K562 (cell line): ENCODE results near the gene MED20.

Experiments used
- FOXK2 ChIP-seq, 2 experiments: fragments of 450-650 bp; IDR thresholded peaks in 1 of 2; conservative IDR thresholded peaks in 1 of 2; 2 replicates each; pipeline ENCODE4 v1.6.1; 2016; ENCODE audit warnings: low read depth in 2 of 2, mild to moderate bottlenecking in 1 of 2
- KAT2B ChIP-seq: IDR thresholded peaks from one replicate; pipeline ENCODE4 v1.6.1; 2012; ENCODE audit warnings: low read depth, mild to moderate bottlenecking, control low read depth, inconsistent platforms, low read length, moderate library complexity
- TF ChIP-seq, protein P1 (sequence below), 3 experiments: fragments of 200-800 bp in 1 of 3; sonication (Bioruptor generic) in 1 of 3; sonication (generic) in 1 of 3; formaldehyde crosslinking in 1 of 3; IDR thresholded peaks; 2 replicates each; pipeline versions ENCODE4 v1.6.1 to v1.8.0; 2016 to 2022; ENCODE audit warnings: mild to moderate bottlenecking in 2 of 3, missing compliant biosample characterization in 2 of 3, missing genetic modification characterization in 2 of 3, missing genetic modification reagents in 1 of 3

DNA sequence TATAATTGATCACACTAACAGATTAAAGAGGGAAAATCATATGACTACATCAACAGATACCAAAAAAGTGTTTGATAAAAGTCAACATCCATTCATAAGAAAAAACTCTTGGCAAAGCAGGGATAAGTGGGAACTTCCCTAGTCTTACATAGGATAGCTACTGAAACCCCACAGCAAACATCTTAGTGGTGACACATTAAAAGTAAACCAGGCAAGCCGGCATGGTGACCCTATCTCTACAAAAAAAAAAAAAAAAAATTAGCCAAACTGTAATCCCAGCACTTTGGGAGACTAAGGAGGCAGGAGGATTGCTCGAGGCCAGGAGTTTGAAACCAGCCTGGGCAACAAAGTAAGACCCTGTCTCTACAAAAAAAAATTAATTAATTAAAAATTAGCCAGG is 34.5 kb upstream of the MED20 start:
- TF ChIP-seq, protein P1, sequence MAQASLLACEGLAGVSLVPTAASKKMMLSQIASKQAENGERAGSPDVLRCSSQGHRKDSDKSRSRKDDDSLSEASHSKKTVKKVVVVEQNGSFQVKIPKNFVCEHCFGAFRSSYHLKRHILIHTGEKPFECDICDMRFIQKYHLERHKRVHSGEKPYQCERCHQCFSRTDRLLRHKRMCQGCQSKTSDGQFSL (CRISPR knock-in tag; IDR thresholded peaks at IDR 0.05) = no peak
- TF ChIP-seq, protein P1 (tag; IDR thresholded peaks at IDR 0.05) = no peak
- no peak for TF ChIP-seq FOXK2 (conservative IDR thresholded peaks at IDR 0.05 in 1 of 2, IDR thresholded peaks at IDR 0.05 in 1 of 2; ENCODE audit: low read depth in 2 of 2)
- TF ChIP-seq KAT2B = no peak
